ENCODE measurements around the gene MARVELD1. TPM values are rescaled to one million over a fixed set of nuclear protein-coding genes. Genes with fewer than 3 reads are reported as not detected.

The MARVELD1 gene
- total and polyA plus RNA-seq, 2 experiments from 2014 or later: 29.4 to 64.8 TPM

- TF ChIP-seq EZH2 (IDR thresholded peaks at IDR 0.05; ENCODE audit: insufficient read depth, poor library complexity, severe bottlenecking) (no peak), EZH2phosphoT487 (IDR thresholded peaks at IDR 0.05; ENCODE audit: insufficient read depth, low read depth) (no peak)
These were observed 1.6 kb upstream of the MARVELD1 start for GRCh38 chr10:97711640-97712572.

GRCh38 chr10:97713826-97714400 lies 383 bp downstream of the MARVELD1 start:
- WGBS, 2 experiments (ENCODE audit: low coverage in 1 of 2, low lambda C conversion rate in 2 of 2, missing lambda C conversion rate in 2 of 2): 0 to 1% methylated on average over 37 to 55 of the region's 69 CpGs
- Histone ChIP-seq H3K9me2 (ENCODE audit: insufficient read depth) (no peaks in the 10 kb centered on the region), H3K4me2 (ENCODE audit: unreplicated experiment) (peak overlapping the region; percentile 93), H3K9ac (peak overlapping the region; percentile 97), H3K4me3 (peak overlapping the region; percentile 73), H4K20me1 (ENCODE audit: insufficient read depth) (no peaks in the 10 kb centered on the region), H3K36me3 (ENCODE audit: low read depth) (peaks cover 12% of the 10 kb centered on the region; the same call in 1 of the 2 replicates), H3F3A (ENCODE audit: insufficient read depth) (peaks cover 4% of the 10 kb centered on the region), H3K27me3 (replicated peaks; ENCODE audit: insufficient read depth) (no peaks in the 10 kb centered on the region), H2AFZ (no peak overlapping the region), H3K27ac (peak overlapping the region; percentile 95), H3K4me1 (ENCODE audit: insufficient read depth) (peaks cover 36% of the 10 kb centered on the region), H3K9me3 (ENCODE audit: low read depth) (no peaks in the 10 kb centered on the region), H3K79me2 (ENCODE audit: insufficient read depth) (peaks cover 42% of the 10 kb centered on the region)
- DNase-seq: peak; percentile 90
- in situ Hi-C loops (cut with MboI): no loop called here
- TF ChIP-seq EZH2phosphoT487 (IDR thresholded peaks at IDR 0.05; ENCODE audit: insufficient read depth, low read depth) (no peak), EZH2 (IDR thresholded peaks at IDR 0.05; ENCODE audit: insufficient read depth, poor library complexity, severe bottlenecking) (no peak)

More at GRCh38 chr10:97711640-97712572, 1.6 kb upstream of the MARVELD1 start:
- no peaks in the 10 kb centered on the region for H3K9me2 ChIP-seq (ENCODE audit: insufficient read depth)
- H3K9me3 ChIP-seq (ENCODE audit: low read depth): no peaks in the 10 kb centered on the region
- no peak overlapping the region for H3K4me2 ChIP-seq (ENCODE audit: unreplicated experiment)
- peaks cover 22% of the 10 kb centered on the region for H3K4me1 ChIP-seq (ENCODE audit: insufficient read depth)
- peaks cover 22% of the 10 kb centered on the region for H3K79me2 ChIP-seq (ENCODE audit: insufficient read depth)
- DNase-seq: peak; percentile 24
- WGBS, 2 experiments (ENCODE audit: low coverage in 1 of 2, low lambda C conversion rate in 2 of 2, missing lambda C conversion rate in 2 of 2): 54 to 55% methylated on average over 9 of the region's 9 CpGs
- H3K4me3 ChIP-seq: no peak overlapping the region
- H3K27ac ChIP-seq: no peak overlapping the region
- H4K20me1 ChIP-seq (ENCODE audit: insufficient read depth): no peaks in the 10 kb centered on the region
- H2AFZ ChIP-seq: no peak overlapping the region
- H3K36me3 ChIP-seq (ENCODE audit: low read depth): no peaks in the 10 kb centered on the region; the same call in 1 of the 2 replicates
- in situ Hi-C loops (cut with MboI): no loop called here
- H3F3A ChIP-seq (ENCODE audit: insufficient read depth): peaks cover 4% of the 10 kb centered on the region; the same call in 1 of the 2 replicates
- H3K27me3 ChIP-seq (replicated peaks; ENCODE audit: insufficient read depth): no peaks in the 10 kb centered on the region
- no peak overlapping the region for H3K9ac ChIP-seq

- no peaks in the 10 kb centered on the region for H3K27me3 ChIP-seq (replicated peaks; ENCODE audit: insufficient read depth)
- H3K9me3 ChIP-seq (ENCODE audit: low read depth): no peaks in the 10 kb centered on the region
- H3F3A ChIP-seq (ENCODE audit: insufficient read depth): peaks cover 9% of the 10 kb centered on the region
- peak overlapping the region; percentile 95 for H3K27ac ChIP-seq
- no peaks in the 10 kb centered on the region for H4K20me1 ChIP-seq (ENCODE audit: insufficient read depth)
- H3K4me3 ChIP-seq: peak overlapping the region; percentile 73
- TF ChIP-seq EZH2phosphoT487 (IDR thresholded peaks at IDR 0.05; ENCODE audit: insufficient read depth, low read depth): no peak
- no peak for TF ChIP-seq EZH2 (IDR thresholded peaks at IDR 0.05; ENCODE audit: insufficient read depth, poor library complexity, severe bottlenecking)
- peak; percentile 94 for DNase-seq
- H3K79me2 ChIP-seq (ENCODE audit: insufficient read depth): peaks cover 42% of the 10 kb centered on the region
- H3K9ac ChIP-seq: peak overlapping the region; percentile 97
- peak overlapping the region; percentile 38; the same call in 1 of the 2 replicates for H2AFZ ChIP-seq
- WGBS, 2 experiments (ENCODE audit: low coverage in 1 of 2, low lambda C conversion rate in 2 of 2, missing lambda C conversion rate in 2 of 2): 0 to 1% methylated on average over 72 to 74 of the region's 74 CpGs
- in situ Hi-C loops (cut with MboI): no loop called here
- H3K36me3 ChIP-seq (ENCODE audit: low read depth): peaks cover 14% of the 10 kb centered on the region; the same call in 1 of the 2 replicates
- H3K4me1 ChIP-seq (ENCODE audit: insufficient read depth): peaks cover 36% of the 10 kb centered on the region
- H3K4me2 ChIP-seq (ENCODE audit: unreplicated experiment): peak overlapping the region; percentile 93
- no peaks in the 10 kb centered on the region for H3K9me2 ChIP-seq (ENCODE audit: insufficient read depth)
These were observed 1.1 kb downstream of the MARVELD1 start for GRCh38 chr10:97714401-97715258.
